DMS79 (cell line): ENCODE data around the gene CCDC190.
A peak's percentile ranks its signal among the peaks of the same experiment; 100 is the strongest.
"Not testable (repeated sequence)": the region's sequence is repeated elsewhere in the genome, so short reads cannot be mapped to it uniquely, and the experiment has no call there.

Experiments
- DNase-seq: peaks from one replicate; lab custom pipeline; 2025; lab: John Stamatoyannopoulos, UW

CCDC190 gene

DNA sequence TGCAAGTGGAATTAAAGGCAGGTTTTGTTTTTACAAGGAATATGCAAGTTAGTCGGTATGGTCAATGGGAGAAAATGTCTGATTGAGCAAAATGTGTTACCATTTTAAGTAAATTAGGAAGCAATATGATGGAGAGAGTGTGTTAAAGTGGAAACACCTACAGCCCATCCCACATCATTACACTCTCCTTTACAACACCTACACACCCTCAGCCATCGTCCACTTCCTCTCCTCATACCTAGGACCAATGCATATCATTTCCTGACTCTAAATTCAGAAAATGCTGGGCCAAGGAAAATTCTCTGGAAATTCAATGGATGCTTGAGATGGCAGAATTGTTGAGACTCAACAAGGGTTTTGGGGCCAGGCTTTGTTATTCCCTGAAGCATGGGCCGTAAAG lies 16.4 kb upstream of the CCDC190 start:
- no peak for DNase-seq

DNA sequence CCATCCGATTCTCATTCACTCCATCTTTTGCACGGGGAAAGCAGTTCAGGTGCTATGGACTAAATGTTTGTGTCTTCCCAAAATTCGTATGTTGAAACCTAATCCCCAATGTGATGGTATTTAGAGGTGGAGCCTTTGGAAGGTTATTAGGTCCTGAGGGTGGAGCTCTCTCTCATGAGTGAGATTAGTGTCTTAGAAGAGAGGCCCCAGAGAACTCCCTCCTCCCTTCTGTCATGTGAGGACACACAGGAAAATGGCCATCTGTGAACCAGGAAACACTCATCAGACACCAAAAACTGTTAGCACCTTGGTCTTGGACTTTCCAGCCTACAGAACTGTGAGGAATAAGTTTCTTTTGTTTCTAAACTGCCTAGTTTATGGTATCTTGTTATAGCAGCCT lies 15.8 kb upstream of the CCDC190 start:
- DNase-seq, result no peak

DNA sequence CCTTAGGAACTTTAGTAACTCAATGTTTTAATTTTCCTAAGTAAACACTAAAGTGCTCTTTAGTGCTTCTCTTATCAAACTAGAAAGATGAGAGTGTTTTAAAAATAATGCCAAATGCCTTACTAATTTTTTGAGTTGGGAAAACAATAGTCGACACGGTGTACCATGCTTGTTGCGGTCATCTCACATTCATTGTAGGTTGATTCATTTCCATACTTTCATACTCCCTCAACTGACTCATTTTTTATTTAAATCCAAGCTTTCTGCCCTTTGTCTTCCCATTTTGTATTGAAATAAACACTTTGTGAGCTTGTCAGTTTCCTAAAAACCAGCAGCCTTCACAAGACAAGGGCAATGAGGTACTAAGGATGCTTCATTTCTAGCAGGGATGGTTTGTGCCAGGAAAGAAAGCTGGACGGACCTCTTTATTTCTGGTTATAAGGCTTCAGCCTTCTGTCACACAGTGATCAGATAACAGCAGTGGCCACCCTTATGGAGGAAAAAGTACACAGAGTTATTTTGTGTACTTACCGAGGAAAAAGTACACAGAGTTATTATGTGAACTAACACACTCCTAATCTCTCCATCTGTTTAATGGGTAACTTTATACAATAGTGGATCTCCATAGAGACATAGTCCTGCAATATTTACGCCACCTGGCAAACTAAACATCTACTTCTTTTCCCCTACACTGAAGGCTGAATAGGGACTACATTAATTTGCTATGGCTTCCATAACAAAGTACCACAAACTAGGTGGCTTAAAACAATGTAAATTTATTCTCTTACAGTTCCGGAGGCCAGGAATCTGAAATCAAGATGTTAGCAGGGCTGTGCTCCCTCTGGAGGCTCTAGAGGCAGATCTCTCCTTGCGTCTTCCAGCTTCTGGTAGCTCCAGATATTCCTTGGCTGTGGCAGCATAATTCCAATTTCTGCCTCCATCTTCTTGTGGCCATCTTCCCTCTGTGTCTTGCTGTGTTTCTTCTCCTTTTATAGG lies 13.0 kb upstream of the CCDC190 start:
- no peak for DNase-seq

DNA sequence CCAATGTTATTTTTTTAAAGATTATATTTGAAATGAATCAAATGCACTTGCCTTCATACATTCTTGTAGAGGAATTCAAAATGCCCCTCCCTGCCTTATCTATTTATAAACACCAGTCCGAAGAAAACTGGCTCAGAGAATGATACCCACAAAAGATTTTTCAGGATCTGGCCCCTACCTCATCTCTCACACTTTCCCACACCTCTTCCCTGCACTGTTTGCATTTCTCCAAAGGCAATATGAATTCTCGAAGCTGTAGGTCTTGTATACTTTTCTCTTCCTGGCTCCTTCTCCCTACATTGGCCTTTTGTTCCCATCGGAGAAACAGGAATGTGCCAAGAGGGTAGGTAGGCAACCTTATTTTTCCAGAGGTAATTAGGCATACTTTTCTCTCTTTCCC lies 12.0 kb upstream of the CCDC190 start:
- DNase-seq, result no peak

- DNase-seq, result not testable (repeated sequence)
These were observed 10.4 kb upstream of the CCDC190 start for GRCh38 chr1:162871417-162871816.

GRCh38 chr1:162868972-162869371 lies 8.0 kb upstream of the CCDC190 start:
- no peak for DNase-seq

GRCh38 chr1:162861625-162862024 lies 650 bp upstream of the CCDC190 start:
- DNase-seq, result no peak

- DNase-seq, result no peak
These were observed 1.8 kb downstream of the CCDC190 start for GRCh38 chr1:162859191-162859590.

- DNase-seq, result no peak
These were observed 3.1 kb downstream of the CCDC190 start for GRCh38 chr1:162857850-162858249.

DNA sequence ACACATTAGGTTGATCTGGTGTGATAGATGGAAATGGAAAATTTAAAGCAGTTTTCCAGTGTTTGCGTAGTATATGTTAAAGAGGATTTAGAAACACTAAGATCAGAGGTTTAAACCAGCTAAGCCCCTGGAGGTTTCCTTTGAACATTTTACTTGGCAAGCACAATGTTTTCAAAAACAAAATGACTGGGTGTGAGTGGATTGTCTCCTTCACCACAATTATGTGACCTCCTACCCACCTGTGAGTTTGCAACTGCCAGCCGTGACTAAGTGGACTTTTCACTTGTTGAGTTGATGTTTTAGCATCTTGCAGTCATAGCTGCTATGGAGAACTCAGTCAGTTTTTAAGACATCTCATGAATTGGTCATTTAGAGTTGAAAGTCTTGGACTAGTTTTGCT lies 4.7 kb downstream of the CCDC190 start:
- no peak for DNase-seq

DNA sequence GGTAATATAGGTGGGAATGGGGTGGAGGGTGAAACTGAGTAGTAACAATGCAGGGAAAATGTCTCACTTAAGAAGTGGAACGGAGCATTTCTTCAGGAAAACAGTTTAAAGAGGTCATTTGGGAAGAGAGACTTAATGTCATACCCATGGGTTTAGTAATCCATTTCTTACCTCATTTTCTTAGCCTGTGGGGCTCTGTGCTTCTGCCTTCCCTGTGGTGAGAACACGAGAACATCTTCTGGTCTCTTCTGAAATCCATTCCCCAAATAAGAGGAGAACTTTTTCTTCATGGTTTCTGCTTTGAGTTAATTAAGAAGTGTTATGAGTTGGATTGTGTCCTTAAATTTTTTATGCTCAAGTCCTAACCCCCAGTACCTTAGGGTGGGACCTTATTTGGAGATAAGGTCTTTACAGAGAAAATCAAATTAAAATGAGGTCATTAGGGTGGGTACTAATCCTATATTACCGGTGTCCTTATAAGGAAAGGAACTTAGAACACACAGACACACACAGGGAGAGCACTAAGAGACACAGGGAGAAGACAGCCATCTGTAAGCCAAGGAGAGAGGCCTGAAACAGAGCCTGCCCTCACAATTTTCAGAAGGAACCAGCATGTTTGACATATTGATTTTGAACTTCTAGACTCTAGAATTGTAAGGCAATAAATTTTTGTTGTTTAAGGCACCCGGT lies 5.4 kb downstream of the CCDC190 start:
- no peak for DNase-seq

DNA sequence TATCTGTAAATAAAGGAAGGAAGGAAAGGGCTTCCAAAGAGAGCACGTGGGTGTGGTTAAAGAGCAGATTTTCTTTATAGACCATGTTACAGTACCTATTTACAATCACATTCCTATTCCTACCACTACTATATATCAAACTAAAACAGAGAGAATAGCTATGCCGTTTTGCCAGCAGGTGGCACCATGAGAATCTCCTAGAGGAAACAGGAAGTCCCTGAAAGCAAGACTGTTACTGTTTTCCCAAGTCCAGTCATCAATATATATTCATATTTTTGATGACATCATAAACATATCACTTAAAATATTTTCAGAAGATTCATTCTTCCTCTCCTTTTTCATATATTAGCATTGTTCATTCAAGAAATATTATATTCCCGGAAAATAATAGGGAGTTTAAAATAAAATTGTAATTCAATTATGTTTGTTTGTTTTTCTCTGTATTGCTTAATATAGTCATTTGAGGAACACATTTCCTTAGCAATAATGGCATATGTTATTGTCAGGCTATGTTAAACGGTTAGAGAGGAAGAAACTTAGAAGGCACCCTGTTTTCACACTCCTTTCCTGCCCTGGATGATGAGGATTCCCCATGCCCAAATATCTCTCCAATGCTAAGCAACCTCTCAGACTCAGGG lies 6.6 kb downstream of the CCDC190 start:
- no peak for DNase-seq

DNA sequence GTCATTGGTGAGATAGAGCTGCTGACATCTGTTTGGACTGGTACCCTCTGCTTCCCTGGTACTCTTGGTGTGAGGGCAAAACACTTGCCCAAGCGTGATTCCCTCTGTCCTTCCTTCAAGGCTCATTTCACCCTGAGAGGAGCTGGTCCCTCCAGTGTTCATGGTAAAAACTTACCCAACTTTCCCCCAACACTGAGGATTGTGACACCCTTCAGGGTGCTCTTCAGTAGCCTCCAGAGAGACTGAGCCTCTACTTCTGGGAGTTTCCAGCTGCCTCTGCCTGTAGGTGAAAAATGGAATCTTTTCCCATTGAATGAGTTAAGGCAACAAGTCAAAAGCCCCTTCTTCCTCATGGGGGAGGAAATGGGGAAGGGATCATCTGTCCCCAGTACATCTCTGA lies 9.6 kb downstream of the CCDC190 start:
- no peak for DNase-seq

DNA sequence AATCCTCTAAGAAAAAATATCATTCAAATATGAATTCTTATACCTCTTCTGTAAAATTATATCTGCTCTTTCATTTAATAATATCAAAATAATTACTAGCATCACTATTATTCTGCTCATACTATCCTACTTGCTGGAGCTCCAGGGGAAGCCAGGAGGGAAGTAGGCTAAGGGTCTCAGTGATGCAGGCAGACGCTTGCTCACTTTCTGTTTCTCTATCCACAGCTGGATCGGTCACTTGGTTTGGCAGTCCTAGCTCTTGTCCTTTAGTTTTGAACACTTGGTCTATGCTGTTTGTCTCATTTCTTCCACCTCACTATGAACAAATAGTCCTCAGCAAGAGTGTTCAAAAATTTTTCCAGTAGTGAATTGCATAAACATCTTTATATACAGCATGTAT lies 11.3 kb downstream of the CCDC190 start:
- DNase-seq, result no peak

DNA sequence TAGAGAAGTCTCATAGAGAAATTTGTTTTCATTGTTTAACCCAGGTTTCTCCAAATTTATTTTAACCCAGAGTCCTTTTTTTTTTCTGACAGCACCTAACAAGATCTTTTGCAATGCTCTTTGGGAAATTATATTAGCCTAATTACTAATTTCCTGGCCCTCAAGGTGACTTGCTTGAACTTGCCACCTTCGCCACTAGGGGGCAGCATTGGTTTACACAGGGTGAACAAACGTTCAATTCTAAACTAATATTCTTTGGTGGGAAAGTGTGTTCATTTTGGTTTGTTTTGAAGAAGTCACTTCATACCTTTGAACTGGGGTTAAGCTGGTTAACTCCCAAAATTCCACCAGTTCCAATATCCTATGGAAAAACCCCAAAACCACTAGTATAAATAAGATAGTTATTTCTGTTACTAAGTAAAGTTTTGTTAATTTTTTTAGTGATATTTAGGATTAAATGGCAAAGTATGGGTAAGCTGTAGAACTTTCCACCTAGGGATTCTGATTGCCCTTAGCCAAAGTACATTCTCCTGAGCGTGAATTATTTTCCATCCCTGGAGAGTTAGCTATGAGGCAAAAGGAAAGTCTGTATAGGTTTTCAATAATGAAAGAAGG lies 13.0 kb downstream of the CCDC190 start:
- peak; percentile 2 for DNase-seq

DNA sequence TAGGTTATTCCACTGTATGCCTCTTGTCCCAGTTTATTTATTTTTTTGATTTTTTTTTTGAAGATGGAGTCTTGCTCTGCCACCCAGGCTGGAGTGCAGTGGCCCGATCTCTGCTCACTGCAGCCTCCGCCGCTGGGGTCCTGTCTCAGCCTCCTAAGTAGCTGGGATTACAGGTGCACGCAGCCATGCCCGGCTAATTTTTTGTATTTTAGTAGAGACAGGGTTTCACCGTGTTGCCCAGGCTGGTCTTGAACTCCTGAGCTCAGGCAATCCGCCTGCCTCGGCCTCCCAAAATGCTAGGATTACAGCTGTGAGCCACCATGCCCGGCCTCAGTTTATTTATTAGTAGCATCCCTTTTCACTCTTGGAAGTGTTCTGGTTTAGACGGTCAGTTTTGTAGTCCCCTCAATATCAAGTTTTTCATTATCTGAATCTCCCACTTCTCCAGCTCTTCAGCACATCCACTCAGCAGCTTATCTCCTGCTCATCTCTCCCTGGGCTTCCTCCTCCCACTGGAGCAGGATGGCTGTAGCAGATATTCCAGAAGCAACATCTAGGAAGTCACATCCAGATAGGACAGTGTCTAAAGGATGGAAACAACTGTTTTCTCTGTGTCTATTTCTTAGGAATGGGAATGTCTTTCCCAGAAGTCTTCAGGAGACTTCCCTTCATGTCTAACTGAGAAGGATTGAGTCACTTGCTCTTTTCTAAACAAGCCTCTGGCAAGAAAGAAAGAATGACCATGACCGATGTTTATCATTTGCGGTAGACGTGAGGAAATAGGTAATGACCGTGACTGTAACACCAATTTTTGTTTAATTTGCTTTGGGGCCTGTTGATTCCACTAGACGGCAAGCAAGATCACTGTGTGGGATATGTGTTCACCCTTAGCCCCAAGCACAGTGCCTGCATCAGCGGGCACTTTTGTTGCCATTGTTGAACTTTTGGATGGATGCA lies 14.4 kb downstream of the CCDC190 start:
- no peak for DNase-seq

DNA sequence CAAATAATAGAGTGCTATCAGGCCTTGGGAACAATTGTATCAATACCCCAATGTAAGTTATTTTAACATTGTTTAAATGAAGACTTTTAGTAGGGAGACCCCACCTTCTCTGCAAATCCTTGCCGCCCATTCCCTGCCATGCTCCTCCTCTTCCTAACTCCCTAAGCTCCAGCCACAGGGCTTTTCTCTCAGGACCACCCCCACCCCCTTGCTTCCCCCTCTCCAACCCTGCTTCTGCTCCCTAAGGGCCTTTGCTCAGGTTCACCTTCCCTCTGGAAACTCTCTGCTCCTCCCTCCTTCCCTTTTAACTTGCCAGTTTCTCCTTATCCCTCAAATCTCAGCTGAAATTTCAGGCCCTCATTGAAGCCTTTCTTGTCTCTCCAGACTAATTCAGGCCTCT lies 16.8 kb downstream of the CCDC190 start:
- no peak for DNase-seq

- no peak for DNase-seq
These were observed 20.6 kb downstream of the CCDC190 start for GRCh38 chr1:162840250-162840839.

- DNase-seq, result no peak
These were observed 22.1 kb downstream of the CCDC190 start for GRCh38 chr1:162838863-162839262.

GRCh38 chr1:162835157-162835899 lies 25.6 kb downstream of the CCDC190 start:
- DNase-seq, result no peak
